Measurements from ENCODE around the gene SUPT4H1. TPM values are rescaled to one million over a fixed set of nuclear protein-coding genes. Genes with fewer than 3 reads are reported as not detected.

Gene SUPT4H1
- total and polyA plus RNA-seq, 9 of the 15 experiments (the other 6 are each of a cell fraction or from before 2014, with no cell fraction given): 62.1 to 320 (median 117) TPM

DNA sequence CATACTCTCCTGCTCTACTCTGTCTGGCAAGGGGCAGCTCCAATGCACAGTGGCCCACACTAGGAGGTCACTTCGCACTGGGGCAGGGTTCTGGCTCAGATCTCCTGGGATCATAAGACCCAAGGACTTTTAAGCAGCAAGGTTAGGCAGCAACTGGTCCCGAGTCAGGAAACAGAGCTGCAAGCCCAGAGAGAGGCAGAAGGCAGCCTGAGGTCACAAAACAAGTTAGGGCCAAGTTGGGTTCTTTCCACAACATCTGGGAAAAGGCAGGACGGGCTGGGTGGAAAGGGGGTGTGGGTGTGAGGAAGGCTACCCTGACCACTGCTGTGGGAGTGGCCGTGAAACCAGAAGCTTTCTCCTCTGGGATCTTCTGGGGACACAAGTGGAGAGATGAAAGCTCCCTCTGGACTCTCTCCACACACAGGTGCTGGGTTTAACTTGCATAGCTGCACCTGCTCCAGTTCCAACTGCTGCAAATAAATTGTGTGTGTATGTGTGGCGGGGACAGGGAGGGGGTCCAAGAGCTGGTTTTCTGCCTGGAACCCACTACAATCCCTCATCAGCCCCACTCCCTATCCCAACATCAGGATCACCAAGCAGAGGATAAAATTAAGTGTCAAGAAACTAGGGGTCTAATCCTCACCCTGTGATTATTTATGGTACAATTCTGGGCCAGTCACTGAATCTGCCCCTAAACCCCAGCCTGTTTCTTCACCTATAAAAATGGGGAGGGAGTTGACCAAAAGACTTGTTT, 15.4 kb downstream of the SUPT4H1 start (continued):
- TF ChIP-seq, protein P1, sequence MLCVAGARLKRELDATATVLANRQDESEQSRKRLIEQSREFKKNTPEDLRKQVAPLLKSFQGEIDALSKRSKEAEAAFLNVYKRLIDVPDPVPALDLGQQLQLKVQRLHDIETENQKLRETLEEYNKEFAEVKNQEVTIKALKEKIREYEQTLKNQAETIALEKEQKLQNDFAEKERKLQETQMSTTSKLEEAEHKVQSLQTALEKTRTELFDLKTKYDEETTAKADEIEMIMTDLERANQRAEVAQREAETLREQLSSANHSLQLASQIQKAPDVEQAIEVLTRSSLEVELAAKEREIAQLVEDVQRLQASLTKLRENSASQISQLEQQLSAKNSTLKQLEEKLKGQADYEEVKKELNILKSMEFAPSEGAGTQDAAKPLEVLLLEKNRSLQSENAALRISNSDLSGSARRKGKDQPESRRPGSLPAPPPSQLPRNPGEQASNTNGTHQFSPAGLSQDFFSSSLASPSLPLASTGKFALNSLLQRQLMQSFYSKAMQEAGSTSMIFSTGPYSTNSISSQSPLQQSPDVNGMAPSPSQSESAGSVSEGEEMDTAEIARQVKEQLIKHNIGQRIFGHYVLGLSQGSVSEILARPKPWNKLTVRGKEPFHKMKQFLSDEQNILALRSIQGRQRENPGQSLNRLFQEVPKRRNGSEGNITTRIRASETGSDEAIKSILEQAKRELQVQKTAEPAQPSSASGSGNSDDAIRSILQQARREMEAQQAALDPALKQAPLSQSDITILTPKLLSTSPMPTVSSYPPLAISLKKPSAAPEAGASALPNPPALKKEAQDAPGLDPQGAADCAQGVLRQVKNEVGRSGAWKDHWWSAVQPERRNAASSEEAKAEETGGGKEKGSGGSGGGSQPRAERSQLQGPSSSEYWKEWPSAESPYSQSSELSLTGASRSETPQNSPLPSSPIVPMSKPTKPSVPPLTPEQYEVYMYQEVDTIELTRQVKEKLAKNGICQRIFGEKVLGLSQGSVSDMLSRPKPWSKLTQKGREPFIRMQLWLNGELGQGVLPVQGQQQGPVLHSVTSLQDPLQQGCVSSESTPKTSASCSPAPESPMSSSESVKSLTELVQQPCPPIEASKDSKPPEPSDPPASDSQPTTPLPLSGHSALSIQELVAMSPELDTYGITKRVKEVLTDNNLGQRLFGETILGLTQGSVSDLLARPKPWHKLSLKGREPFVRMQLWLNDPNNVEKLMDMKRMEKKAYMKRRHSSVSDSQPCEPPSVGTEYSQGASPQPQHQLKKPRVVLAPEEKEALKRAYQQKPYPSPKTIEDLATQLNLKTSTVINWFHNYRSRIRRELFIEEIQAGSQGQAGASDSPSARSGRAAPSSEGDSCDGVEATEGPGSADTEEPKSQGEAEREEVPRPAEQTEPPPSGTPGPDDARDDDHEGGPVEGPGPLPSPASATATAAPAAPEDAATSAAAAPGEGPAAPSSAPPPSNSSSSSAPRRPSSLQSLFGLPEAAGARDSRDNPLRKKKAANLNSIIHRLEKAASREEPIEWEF (CRISPR knock-in tag; IDR thresholded peaks at IDR 0.05): peak; percentile 5; the same call in 1 of the 2 replicates
- TF ChIP-seq HDAC1 (IDR thresholded peaks at IDR 0.05): no peak
- no peak for TF ChIP-seq RUNX1 (IDR thresholded peaks at IDR 0.05; ENCODE audit: low read depth)
- peak; percentile 48; the same call in 1 of the 2 replicates for TF ChIP-seq ZNF644 (tag; IDR thresholded peaks at IDR 0.05; ENCODE audit: low read depth)
- peak; percentile 2; the same call in 1 of the 2 replicates for TF ChIP-seq GTF2A2 (tag; IDR thresholded peaks at IDR 0.05)
- TF ChIP-seq ZSCAN32 (CRISPR knock-in tag; IDR thresholded peaks at IDR 0.05): peak; percentile 30; the same call in 1 of the 2 replicates
- TF ChIP-seq FOXK1 (CRISPR knock-in tag; IDR thresholded peaks at IDR 0.05; ENCODE audit: borderline replicate concordance): peak; percentile 92; the same call in 1 of the 2 replicates
